UCSD-AML1 (cell line): ENCODE data around the gene MVB12A.
A peak's percentile ranks its signal among the peaks of the same experiment; 100 is the strongest.

Source experiments
- DNase-seq: peaks from one replicate; lab custom pipeline; 2025; ENCODE audit not compliant: unreplicated experiment; lab: John Stamatoyannopoulos, UW

Gene MVB12A

DNA sequence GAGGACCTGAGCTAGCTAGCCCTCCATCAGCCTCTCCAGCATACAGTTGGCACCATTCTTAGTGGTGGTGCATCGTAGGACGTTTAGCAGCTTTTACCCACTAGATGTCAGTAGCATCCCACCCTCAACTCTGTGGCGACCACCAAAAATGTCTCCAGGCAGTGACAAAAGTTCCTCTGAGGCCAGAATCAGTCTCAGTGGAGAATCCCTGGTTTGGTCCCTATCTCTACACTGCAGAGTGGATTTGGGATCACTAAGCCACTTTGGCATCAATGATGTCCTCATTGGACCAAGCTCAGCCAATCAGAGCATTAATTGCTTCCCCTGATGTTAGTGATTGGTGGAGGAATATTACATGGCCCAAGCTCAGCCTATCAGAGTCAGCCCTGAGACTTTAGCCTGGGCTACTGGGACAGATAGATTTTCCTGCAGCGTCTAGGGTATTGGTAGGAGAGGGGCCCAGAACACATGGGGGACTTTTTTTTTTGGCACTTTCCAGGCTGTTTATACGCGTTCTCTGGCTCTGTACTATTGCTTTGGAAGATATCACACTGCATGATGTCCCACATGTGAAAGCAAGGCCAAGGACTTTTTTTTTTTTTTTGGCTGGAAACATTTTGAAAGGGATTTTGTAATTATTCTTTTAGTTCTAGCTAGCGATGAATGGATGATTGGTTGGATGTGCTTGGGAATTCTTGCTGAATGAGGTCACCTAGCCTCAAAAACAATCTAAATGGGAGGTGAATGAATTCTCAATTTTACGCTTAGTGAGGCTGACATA is 21.6 kb downstream of the MVB12A start:
- peak; percentile 23 for DNase-seq

DNA sequence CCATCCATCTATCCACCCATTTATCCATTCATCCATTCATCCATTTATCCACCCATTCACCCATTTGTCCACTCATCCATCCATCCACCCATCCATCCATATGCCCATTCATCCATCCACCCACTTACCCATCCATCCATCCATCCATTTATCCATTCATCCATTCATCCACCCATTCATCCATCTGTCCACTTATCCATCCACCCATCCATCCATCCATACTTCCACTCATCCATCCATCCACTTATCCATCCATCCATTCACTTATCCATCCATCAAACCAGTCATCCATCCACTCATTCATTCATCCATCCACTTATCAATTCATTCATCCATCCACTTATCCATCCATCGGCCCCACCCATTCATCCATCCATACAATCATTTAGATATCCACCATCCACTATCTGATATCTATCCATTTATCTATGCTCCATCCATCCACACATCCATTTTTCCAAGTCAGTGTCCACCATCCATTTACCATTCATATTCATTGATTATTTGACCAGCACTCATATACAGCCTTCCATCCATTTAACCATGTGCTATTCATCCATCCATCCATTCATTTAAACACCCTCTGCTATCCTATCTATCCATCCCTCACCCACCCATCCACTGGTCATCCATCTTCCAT is 25.8 kb downstream of the MVB12A start:
- no peak for DNase-seq

DNA sequence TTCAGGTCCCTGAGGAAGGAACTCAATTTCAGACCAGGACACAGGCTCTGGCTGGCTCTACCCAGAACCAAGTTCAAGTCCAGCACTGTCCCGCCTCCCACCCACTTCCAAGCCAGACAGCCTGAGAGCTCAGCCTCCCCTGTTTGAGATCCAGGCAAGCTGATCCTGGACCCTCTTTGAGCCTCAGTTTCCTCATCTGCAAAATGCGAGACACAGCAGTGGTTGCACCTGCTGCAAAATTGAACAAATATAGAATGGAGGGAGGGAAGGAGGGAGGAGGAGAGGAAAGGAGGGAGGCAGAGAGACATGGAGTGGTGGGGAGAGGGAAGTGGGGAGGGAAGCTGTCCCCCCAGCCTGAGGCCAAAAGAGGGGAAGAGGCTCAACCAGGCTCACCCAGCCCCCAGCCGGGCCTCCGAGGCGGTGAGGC is 27.9 kb downstream of the MVB12A start:
- DNase-seq, result no peak

DNA sequence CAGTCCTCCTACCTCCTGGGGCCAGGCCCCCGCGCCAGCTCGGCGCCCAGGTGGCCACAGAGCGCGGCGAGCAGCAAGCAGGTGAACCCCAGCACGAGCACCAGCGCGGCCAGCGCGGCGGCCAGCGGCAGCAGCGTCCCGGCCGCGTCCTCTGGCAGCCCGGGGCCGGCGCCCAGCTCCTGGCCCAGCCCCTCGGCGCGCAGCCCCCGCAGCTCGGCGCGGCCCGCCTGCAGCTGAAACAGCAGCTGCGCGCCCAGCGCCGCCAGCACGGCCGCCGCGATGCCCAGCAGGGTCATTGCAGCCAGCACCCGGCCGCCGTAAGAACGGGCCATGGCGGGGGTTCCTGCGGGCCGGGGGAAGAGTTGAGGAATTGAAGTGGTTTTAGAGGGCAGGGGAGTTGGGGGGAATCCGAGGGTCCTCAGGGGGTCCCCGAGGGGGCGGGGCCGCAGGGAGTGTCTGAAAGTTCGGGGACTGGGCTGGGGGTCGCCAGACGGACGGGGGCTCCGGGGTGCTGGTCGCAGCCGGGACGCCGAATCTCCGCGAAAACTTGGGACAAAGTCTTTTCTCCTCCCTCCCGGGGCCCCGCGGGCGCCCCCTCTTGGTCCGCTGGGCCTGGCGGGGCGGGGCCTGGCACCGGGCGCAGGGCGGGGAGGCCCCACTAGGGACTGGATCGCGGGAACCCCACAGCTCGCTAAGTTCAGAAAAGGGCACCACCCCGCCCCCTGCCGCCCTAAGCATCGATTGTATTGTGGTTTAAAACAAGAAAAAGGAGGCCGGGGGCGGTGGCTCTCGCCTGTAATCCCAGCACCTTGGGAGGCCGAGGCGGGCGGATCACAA is 28.5 kb downstream of the MVB12A start, which contains the start of gene TMEM221:
Gene TMEM221 (minus strand): TSS at position 538 of the 837 bp plus-strand sequence. CDS start 206 bp downstream, at position 332.
- DNase-seq, result peak; percentile 87

DNA sequence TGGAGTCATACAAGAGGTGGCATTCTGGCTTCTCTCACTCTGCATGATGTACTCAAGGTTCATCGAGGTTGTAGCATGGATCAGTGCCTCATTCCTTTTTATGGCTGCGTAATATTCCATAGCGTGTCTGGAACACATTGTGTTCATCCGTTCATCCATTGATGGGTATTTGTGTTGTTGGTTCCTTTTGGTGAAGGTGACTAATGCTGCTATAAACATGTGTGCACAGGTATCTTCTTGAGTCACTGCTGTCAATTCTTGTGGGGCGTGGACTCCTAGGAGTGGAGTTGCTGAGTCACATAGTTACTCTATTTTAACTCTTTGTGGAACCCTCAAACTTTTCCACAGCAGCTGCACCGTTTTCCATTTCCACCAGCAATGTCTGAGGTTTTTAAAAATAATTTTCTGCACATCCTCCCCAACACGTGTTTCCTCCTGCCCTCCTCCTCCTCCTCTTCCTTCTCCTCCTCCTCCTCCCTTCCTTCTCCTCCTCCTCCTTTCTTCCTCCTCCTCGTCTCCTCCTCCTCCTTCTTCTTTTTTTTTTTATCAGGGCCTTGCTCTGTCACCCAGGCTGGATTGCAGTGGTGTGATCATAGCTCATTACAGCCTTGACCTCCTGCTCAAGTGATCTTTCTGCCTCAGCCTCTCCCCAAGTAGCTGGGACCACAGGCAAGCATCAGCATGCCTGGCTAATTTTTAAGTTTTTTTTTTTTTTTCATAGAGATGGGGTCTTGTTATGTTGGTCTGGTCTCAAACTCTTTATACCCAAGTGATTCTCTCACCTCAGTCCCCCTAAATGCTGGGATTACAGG is 30.6 kb downstream of the MVB12A start:
- DNase-seq, result peak; percentile 46

DNA sequence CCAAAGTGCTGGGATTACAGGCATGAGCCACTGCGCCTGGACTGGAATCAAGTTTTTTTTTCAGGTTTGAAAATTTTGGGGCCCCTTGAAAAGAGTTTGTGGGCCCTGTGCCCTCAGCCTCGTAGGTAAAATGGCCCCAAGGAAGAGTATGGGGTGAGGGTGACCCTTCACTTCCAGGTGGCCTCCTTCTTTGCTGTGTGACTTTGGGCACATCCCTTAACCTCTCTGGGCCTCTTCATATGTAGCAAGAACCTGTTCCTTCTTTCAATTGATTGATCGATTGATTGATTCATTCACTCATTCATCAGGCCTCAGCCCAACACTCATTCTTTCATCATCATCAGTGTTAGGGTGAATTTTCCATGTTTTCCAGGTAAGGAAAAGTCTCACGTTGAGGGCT is 32.0 kb downstream of the MVB12A start:
- DNase-seq, result no peak

DNA sequence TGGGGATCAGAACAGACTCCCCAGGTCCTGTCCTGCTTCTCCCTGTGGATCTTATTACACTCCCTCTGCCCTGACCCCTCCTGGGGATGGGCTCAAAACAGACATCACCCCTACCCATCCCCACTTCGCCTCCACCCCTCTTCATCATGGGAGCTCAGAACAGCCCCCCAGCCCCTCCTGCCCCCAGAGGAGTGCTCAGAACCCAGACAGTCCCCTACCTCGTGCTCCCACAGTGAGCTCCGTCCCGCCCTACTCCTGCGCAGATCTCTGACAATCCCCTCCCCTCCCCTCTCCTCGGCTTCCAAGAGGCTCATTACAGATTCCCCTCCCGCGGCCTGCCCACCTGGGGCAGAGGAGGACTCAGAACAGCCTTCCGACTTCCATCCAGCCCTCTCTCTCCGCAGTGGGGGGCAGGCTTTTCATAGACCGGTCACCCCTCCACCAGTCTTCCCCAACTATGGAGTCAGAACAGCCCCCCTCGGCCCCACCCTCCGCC is 34.8 kb downstream of the MVB12A start:
- DNase-seq, result no peak

DNA sequence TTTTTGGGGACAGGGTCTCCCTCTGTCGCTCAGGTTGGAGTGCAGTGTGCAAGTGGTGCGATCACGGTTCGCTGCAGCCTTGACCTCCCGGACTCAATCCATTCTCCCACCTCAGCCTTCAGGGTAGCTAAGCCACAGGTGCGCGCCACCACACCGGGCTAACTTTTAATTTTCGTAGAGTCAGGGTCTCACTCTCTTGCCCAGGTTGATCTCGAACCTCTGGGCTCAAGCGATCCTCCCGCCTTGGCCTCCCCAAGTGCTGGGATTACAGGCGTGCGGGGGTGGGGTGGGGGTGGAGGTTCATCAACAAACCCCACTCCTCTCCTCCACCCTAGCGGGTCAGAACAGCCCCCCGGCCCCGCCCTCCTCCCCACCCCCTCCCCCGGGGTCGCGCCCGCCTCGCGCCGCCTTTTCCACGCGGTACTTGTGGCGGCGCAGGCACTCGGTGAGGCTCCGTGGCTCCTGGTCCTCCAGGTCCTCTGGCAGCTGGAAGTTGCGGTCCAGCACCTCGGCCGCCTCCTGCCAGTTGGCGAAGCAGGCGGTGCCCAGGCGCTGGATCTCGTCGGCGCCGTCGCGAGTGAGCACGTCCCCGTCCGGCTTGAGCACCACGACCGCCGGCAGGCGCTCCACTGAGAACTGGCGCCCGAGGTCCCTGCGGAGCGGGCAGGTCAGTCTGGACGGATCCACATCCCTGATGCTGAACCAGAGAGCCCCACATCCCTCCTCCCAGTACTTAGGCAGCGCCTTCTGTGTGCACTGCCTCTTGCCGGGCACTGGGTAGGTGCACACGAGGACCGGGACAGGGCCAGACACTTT is 35.7 kb downstream of the MVB12A start:
- DNase-seq, result no peak

DNA sequence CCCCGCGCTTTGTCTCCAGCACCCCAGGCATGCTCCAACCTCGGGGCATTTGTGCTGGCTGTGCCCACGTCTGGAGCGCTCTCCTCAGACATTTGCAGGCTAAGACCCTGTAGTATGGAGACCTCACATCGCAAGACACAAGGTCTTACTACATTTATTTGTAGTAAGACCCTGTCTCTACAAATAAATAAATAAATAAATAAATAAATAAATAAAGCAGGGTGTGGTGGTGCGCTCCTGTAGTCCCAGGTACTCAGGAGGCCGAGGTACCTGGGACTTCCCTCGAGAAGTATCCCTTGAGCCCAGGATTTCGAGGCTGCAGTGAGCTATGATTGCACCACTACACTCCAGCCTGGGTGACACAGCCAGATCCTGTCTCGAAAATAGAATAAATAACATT is 36.3 kb downstream of the MVB12A start:
- DNase-seq, result no peak

DNA sequence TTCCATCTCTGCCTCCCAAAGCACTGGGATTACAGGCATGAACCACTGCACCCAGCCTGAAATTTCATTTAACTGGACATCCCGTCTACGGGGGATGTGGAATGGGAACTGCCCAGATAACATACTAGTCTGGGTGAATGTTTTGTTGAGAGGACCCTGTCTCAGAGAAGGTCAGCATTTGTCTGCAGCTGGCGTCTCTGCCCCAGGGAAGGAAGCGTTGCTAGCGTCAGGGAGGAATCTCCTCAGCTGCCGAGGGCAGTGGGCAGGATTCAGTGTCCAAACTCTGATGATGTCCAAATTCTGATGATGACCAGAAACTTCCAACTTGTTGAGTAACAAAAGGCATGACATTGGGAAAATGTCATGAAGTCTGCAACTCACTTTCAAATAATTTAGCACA is 37.8 kb downstream of the MVB12A start:
- no peak for DNase-seq

DNA sequence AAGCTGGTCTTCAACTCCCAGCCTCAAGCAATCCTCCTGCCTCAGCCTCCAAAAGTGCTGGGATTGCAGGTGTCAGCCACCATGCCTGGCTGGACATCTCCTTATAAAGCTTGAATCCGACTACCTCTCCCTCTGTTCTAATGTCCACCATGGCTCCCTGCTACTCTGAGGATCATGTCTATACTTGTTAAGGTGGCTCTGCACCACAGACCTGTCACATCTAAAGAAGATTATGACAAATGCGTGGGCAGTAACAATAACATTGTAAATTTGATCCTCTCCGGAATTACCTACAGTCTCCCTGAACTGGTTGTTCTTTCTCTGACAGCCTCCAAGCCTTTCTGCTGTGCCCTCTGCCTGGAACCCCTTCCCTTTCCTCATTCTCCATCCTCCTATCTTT is 39.1 kb downstream of the MVB12A start:
- no peak for DNase-seq

DNA sequence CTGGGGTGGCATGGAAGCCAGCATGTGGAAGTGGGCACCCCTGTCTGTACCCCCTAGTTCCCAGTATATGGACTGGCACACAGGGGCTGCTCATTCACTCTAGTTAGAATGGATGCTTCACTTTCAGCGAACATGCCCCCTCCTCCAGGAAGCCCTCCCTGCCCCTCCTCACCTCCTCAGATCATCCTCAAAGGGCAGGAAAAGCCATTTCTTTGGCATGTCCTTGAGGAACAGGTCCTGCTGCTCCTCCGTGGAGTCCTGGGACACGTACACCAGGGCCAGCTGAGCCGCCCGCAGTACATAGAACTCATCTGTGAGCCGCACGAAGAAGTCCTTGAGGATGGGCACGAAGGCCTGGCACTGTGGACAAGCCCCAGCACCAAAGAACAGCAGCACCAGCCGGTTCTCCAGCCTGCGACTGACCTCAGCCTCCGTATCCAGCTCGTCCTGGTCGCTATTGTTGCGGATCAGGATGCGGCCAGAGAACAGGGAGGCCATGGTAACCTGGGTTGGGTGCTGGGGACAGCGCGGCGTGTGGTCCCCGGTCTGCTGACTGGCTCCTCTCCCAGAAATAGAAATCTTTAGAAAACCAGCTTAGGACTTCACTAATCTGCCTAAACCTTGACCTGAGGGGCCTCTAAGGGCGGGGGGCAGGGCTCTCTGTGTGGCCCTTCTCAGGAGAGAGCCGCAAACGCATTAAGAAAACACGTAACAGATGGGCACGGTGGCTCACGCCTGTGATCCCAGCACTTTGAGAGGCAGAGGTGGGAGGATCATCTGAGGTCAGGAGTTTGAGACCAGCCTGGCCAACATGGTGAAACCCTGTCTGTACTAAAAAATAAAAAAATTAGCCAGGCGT is 40.8 kb downstream of the MVB12A start, which contains the start of gene NXNL1:
Gene NXNL1 (minus strand): TSS at position 555 of the 859 bp plus-strand sequence. CDS start 57 bp downstream, at position 498.
- DNase-seq, result no peak

DNA sequence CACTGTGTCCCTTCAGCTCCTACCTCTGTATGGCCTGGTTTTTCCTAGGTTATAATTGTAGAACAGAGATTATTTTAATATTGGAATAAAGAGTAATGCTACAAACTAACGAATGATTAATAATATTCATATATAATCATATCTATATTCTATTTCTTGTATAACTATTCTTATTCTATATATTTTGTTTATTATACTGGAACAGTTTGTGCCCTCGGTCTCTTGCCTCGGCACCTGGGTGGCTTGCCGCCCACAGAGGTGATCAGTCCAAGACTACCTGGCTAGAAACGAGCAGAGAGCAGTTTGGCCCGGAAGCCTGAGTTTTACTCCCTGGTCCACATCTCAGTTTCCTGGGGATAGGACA is 46.6 kb downstream of the MVB12A start:
- DNase-seq, result no peak

DNA sequence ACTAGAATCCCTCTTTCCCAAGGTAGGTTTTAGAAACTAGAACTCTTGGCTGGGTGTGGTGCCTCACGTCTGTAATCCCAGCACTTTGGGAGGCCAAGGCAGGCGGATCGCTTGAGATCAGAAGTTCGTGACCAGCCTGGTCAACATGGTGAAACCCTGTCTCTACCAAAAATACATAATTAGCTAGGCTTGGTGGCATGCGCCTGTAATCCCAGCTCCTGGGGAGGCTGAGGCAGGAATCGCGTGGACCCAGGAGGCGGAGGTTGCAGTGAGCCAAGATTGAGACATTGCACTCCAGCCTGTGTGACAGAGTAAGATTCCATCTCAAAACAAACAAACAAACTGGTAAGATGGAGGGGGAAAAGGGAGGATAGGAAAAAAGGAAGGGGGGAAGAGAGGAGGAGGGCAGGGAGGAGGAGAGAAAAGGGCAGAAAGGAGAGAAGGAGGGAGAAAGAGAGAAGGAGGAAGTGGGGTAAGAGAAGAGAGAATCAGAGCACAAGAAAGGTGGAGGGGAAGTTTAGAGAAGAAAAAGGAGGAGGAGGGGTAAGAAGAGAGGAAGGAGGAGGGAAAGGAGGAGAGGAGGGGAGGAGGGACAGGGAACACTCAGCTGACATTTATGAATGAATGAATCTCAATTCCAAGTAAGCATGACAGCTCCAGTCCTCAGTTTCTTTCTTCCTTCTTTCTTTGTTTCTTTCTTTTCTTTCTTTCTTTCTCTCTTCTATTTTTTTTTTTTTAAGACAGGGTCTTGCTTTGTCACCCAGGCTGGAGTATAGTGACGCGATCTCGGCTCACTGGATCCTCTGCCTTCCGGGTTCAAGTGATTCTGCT is 47.8 kb downstream of the MVB12A start:
- no peak for DNase-seq

DNA sequence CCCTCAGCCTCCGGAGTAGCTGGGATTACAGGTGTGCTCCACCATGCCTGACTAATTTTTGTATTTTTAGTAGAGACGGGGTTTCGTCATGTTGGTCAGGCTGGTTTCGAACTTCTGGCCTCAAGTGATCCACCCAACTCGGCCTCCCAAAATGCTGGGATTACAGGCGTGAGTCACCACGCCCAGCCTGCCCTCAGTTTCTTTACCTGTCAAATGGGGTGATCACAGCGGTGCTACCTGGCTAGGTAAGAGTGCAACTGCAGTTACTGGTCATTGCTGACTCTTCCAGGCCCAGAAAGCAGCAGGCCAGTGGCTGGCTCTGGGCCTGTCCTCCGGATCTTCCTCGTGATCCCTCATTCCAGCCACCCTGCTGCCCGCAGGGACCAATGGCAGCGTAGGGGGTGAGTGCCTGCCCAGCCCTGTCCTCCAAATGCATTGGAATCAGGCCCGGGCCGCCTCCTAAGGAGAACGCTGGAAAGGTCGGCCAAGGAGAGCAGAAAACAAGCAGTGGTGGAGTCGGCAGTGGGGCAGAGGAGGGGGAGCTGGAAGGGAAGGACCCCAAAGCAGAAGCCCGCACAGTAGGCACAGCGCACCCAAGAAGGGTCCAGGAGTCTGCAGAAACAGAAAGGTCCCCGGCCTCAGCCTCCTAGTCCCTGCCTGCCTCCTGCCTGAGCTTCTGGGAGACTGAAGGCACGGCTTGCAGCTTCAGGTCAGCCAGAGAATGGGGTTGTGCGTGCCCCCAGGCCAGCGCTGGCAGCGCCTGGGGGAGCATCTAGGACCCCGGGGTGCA is 48.6 kb downstream of the MVB12A start:
- DNase-seq, result no peak

DNA sequence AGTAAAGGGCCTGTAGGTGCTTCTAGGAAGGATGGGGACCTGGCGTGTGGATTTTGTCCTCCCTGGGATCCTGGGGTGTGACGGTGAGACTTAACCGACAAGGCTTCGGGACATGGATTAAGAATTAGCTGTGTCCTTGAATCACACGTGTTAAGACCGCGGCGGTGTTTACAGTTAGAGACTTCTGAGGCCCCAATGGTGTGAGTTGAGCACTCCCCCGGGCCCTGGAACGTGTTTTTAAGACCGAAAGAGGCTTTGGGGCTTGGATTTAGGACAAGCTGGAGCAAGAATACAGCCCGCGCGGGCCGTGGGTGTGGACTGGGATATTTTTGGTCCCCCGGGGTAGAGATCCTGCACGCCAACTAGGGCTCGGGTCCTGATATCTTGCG is 49.2 kb downstream of the MVB12A start:
- DNase-seq, result no peak

DNA sequence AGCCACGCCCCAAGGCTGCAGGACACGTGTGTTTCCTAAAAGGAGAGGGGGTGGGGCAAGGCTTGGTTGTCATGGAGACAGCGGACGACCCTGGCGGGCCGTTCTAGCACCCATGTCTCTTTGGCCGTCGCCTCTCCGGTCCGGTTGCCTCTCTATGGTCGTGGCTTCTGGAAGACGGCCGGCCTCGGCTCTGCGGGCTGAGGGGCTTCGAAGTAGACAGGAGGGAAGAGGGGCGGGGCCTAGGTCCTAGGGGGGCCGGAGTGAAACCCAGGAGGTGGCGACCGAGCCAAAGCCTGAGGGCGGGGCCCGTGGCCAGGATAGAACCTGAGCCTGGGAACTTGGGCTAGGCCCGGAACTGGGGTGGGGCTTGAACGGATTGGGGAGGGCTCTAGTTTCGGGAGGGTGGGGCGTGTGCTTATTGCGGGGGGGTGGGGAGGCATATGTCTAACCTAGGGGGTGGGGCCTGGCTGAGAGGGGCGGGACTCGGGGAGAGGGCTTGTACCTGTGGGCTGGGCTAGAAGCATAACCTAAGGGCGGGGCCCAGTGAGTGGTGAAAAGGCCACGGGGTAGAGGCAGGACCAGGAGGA is 49.7 kb downstream of the MVB12A start:
- DNase-seq, result peak; percentile 97
